ENCODE measurements around the gene LIMK1.

DNA sequence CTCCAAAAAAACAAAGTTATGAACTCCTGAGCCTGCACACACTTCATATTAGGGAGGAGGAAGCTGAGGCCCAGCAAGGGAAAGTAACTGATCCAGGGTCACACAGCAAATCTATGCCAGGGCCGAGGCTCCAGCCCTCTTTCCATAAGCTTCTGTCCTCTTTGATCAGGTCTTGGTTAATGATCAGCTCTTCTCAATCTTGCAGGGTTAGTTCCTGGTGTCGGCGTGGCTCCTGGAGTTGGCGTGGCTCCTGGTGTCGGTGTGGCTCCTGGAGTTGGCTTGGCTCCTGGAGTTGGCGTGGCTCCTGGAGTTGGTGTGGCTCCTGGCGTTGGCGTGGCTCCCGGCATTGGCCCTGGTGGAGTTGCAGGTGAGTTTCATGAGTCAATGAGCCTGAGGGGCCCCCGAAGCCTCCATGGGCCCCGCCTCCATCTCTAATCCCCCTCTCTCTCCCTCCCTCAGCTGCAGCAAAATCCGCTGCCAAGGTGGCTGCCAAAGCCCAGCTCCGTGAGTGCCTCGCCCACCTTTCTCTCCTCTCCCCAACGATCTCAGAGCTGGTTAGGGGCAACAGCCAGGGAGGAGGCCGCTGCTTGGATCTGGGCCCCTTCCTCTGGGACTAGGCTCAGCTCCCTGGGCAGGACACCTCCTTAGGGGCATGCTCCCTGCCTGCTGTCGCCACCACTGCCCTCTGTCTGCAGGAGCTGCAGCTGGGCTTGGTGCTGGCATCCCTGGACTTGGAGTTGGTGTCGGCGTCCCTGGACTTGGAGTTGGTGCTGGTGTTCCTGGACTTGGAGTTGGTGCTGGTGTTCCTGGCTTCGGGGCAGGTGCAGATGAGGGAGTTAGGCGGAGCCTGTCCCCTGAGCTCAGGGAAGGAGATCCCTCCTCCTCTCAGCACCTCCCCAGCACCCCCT lies 23.7 kb upstream of the LIMK1 start:
- TF ChIP-seq, protein P1, sequence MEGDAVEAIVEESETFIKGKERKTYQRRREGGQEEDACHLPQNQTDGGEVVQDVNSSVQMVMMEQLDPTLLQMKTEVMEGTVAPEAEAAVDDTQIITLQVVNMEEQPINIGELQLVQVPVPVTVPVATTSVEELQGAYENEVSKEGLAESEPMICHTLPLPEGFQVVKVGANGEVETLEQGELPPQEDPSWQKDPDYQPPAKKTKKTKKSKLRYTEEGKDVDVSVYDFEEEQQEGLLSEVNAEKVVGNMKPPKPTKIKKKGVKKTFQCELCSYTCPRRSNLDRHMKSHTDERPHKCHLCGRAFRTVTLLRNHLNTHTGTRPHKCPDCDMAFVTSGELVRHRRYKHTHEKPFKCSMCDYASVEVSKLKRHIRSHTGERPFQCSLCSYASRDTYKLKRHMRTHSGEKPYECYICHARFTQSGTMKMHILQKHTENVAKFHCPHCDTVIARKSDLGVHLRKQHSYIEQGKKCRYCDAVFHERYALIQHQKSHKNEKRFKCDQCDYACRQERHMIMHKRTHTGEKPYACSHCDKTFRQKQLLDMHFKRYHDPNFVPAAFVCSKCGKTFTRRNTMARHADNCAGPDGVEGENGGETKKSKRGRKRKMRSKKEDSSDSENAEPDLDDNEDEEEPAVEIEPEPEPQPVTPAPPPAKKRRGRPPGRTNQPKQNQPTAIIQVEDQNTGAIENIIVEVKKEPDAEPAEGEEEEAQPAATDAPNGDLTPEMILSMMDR (IDR thresholded peaks at IDR 0.05; ENCODE audit: insufficient read depth, low read length, poor library complexity, severe bottlenecking) = no peak
- no peak for TF ChIP-seq EZH2phosphoT487 (conservative IDR thresholded peaks at IDR 0.05; ENCODE audit: low read length)
